GM21515 (cell line): ENCODE results near the gene ERRFI1.
"Not testable (repeated sequence)": the region's sequence is repeated elsewhere in the genome, so short reads cannot be mapped to it uniquely, and the experiment has no call there.

ENCODE experiments used
- ATAC-seq: cut with Tn5 transposase; IDR thresholded peaks from one replicate; pipeline ENCODE4 v1.9.1; 2021; ENCODE audit not compliant: unreplicated experiment

The ERRFI1 gene, protein sequence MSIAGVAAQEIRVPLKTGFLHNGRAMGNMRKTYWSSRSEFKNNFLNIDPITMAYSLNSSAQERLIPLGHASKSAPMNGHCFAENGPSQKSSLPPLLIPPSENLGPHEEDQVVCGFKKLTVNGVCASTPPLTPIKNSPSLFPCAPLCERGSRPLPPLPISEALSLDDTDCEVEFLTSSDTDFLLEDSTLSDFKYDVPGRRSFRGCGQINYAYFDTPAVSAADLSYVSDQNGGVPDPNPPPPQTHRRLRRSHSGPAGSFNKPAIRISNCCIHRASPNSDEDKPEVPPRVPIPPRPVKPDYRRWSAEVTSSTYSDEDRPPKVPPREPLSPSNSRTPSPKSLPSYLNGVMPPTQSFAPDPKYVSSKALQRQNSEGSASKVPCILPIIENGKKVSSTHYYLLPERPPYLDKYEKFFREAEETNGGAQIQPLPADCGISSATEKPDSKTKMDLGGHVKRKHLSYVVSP

DNA sequence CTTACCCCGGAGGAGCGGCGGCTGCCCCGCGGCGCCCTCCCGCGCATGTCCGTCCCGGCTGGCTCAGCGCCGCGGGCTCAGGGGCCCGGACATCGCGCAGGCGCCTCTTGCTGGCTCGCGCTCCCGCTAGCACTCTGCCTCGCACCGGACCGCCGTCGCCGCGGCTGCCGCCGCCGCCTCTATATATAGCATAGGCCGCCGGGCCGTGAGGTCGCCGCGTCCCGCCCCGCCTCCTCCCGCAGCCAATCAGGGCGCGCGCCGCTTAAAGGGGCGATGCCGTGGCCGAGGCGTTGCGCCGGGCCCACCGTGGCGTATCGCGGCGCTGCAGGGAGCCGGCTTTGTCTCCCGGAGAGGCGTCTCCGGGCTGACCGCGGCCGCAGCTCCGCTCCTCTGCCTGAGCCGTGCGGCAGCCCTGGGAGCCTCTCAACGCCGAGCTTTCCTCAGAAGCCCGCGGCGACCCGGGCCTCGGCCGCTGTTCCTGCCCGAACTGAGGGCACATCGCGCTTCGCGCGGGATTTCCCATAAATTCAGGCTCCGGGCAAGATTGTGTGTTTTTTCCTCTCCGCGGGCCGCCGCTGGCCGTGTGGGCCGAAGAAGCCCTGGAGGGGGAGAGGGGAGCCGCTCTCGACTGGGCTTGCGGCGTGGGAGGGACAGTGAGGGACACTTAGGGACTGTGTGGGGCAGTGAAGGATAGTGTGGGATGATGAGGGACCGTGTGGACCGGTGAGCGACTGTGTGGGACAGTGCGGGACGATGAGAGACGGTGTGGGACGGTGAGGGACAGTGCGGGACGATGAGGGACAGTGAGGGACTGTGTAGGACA is at the start of gene ERRFI1:
TSS of gene ERRFI1 (minus strand) at position 157 of the 823 bp plus-strand sequence. CDS start 10,690 bp downstream, outside the sequence.
- peak; percentile 87 for ATAC-seq

DNA sequence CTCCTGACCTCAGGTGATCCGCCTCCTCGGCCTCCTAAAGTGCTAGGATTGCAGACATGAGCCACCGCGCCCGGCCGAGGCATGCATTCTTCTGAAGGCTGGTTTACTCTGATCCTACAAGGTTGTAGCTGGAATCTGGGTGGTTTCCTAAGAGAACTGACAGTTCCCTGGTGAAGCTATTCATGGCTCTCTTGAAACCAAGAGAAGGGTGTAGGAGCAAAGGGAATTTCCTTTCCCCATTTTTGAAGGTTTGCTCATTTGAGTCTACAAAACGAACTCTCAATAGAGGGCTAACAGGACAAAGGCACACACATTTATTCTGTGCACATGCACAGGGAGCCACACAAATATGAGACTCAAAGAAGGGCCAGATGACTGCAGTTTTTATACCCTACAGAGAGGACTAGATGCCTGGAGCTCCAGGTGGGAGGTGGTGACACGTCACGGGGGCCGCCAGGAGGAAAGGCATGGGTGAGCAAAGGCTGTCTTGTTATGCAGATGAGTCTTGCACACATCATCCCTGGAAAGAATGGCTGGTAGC is 49.5 kb upstream of the ERRFI1 start:
- no peak for ATAC-seq

DNA sequence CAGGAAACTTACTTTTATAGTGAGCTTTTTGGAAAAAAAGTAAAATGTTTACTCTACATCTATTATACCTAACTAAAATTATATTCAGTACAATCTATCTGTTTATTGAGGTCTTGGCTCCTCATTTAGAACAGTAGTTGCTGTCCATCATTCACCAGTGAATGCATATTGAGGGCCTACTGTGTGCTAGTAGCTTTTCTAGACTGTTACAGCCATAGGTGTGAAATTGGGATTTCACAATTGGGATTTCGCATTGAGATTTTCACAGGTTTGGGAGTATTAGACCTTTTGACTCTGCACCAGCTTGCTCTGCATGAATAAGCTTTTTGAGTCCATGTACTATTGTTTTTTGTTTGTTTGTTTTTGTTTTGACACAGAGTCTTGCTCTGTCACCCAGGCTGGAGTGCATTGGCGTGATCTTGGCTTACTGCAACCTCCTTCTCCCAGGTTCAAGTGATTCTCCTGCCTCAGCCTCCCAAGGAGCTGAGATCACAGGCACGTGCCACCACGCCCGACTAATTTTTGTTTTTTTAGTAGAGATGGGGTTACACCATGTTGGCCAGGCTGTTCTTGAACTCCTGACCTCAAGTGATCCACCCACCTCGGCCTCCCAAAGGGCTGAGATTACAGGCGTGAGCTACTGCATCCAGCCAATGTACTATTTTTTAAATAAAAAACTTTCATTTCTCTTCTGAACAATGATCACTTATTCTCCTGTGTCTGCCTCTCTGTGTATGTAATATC is 47.2 kb upstream of the ERRFI1 start:
- ATAC-seq, result no peak

DNA sequence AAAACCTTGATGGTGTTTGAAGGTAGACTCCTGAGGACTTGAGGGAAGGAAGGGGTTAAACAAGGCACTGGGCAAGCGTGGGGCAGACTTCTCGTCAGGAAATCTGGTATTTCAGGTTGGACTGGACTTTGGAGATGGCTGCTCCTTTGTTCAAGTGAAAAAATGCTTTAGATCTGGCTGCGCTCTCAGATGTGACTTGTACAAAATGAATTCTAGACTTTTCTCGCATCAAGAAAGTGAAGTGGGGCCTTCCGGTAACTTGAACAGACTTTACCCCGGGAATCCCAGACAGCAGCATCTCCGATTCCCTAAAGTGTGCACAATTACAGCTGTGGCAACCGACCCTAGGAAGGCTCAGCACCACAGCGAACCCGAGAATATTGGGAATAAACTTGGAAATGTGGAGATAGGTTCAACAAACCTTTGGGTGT is 44.3 kb upstream of the ERRFI1 start:
- no peak for ATAC-seq

DNA sequence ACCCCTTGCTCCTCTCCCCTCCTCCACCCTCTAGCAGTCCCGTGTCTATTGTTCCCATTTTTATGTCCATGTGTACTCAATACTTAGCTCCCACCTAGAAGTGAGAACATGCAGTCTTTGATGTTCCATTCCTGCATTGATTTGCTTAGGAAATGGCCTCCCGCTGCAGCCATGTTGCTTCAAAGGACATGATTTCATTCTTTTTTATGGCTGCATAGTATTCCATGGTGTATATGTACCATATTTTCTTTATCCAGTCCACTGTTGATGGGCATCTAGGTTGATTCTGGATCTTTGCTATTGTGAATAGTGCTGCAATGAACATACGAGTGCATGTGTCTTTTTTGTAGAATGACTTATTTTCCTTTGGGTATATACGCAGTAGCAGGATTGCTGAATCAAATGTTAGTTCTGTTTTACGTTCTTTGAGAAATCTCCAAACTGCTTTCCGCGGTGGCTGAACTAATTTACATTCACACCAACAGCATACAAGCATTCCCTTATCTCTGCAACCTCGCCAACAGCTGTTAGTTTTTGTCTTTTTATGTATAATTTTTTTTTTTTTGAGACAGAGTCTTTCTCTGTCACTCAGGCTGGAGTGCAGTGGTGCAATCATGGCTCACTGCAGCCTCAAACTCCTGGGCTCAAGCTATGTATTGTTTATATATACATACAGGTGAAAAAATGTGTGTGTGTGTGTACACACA is 43.7 kb upstream of the ERRFI1 start:
- ATAC-seq, result not testable (repeated sequence)

DNA sequence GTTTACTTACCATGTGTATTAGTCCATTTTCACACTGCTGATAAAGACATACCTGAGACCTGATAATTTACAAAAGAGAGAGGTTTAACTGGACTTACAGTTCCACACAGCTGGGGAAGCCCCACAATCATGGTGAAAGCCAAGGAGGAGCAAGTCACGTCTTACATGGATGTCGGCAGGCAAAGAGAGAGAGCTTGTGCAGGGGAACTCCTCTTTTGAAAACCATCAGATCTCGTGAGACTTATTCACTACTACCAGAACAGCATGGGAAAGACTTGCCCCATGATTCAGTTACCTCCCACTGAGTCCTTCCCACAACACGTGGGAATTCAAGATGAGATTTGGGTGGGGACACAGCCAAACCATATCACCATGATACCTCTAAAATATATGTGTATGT is 39.3 kb upstream of the ERRFI1 start:
- no peak for ATAC-seq

DNA sequence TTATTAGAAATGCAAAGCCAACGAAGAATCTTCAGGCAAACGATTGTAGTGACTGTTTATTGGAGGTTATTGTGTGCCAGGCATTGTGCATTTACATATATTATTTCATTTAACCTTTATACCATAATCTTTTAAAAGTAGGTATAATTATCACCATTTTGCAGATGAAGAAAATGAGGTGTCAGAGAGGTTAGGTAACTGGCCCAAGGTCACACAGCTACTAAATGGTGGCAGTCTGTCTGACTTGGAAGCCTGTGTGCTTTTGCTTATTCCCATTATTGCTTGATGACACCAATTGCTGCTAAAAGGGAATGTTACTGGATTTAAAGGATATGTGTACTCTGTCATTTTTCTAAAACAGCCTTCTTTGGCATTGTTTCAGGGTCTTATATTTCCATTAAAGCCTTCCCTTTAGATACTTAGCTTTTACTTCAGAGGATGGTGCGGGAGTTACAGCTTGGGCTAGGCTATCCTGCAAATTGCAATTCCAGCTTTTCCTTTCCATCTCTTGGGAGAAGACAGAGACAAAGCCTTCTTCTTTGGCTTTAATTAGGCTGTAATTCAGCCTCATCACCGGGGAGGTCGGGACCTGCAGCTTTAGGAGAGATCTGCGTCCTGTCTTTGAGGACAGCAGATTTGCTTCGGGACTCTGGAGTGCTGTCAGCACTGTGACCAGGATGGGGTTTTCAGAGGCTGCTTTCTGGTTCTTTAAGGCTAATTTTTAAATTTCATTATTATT is 37.4 kb upstream of the ERRFI1 start:
- ATAC-seq, result no peak

DNA sequence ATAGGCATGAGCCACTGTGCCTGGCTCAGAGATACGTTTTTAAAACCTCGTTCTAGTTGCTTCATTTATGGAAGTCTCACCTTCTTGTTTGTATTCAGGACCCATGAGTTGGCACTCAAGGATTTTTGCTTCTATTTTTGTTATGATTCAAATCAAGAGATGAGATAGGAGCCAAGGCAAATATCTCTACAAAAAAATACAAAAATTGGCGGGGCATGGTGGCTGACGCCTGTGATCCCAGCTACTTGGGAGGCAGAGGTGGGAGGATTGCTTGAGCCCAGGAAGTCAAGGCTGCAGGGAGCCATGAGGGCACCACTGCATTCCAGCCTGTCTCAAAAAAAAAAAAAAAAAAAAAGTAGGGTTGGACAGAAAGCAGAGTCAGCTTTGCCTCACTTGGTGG is 36.8 kb upstream of the ERRFI1 start:
- ATAC-seq, result no peak

DNA sequence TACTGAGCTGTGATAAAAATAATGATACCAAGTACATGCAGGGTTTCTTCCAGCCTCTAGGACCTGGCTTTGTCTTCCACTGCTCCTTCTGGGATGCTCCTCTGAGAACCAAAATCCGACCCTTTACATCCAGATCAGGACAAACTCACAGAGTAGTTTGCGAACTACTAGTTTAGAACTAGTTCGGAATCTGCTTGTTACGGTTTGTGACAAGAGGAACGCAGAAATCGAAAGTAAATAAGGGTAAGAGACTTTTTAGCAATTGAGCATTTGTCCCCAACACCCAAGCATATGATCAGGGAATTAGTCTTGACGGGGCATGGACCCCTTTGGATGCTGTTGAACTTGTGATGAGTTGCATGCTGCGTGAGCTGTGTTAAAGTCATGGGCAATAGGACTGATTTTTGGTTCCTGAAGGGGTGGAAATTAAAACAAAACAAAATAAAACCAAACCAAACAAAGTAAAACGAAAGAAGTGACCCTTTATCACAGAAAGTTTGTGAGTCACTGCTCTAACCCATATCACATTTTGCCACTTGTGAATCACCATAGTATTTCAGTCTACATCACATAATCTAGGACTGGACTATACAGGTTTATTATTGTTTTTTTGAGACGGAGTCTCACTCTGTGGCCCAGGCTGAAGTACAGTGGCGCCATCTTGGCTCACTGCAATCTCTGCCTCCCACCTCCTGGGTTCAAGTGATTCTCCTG is 35.7 kb upstream of the ERRFI1 start:
- ATAC-seq, result no peak

DNA sequence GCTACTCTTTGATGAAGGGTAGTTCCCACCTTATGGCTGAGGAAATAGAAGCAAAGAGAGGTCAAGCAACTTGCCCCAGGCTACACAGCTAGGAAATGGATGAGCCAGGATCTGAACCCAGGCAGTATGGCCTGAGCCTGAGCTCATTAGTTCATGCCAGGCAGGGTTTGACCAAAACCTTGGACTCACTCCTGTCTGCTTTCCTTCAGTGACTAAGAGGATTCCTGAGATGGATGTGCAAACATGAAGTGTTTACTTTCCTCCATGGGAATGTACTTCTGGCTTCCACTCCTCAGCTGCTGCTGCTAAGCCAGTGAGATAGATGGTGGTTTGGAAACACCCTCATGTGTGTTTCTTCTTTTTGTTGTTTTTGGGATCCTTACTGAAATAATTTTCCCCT is 35.1 kb upstream of the ERRFI1 start:
- ATAC-seq, result no peak

DNA sequence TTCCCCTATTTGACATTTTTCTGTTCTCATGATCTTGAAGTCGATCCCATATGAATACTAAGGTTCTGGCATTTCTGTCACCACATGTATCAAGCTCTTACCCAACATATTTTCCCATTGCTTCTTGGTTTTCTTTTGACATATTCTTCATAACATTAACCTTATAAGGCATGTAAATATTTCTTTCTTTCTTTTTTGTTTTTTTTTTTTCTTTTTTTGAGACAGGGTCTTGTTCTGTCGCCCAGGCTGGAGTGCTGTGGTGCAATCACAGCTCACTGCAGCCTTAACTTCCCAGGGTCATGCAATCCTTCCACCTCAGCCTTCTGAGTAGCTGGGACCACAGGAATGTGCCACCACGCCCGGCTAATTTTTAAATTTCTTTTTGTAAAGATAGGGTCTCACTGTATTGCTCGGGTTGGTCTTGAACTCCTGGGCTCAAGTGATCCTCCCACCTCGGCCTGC is 33.1 kb upstream of the ERRFI1 start:
- ATAC-seq, result no peak

DNA sequence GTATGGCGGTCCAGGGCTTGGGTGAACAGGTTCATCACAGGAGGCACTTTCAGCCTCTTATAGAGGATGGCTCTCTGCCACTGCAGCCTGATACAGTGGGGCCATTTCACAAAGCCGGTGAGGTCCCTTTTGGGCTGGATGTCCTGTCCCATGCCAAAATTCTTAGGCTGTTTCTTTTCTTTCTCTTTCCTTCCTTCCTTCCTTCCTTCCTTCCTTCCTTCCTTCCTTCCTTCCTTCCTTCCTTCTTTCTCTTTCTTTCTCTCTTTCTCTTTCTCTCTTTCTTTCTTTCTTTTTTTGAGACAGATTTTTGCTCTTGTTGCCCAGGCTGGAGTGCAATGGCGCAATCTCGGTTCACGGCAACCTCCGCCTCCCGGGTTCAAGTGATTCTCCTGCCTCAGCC is 31.7 kb upstream of the ERRFI1 start:
- ATAC-seq, result not testable (repeated sequence)

DNA sequence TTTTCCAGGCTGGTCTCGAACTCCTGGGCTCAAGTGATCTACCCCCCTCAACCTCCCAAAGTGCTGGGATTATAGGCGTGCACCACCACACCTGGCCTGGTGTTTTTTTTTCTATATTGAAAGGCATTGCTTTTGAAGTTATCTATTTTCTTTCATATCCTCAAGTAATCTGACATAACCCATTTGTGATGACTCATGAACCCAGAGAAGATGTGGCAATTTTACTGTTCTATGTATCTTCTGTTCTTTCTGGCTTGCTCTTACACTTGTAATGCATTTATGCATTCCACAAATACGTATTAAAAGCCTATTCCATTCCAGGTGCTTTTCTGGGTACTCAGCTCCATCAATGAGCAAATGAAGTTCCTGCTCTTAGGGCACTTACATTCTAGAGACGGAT is 29.9 kb upstream of the ERRFI1 start:
- ATAC-seq, result no peak

DNA sequence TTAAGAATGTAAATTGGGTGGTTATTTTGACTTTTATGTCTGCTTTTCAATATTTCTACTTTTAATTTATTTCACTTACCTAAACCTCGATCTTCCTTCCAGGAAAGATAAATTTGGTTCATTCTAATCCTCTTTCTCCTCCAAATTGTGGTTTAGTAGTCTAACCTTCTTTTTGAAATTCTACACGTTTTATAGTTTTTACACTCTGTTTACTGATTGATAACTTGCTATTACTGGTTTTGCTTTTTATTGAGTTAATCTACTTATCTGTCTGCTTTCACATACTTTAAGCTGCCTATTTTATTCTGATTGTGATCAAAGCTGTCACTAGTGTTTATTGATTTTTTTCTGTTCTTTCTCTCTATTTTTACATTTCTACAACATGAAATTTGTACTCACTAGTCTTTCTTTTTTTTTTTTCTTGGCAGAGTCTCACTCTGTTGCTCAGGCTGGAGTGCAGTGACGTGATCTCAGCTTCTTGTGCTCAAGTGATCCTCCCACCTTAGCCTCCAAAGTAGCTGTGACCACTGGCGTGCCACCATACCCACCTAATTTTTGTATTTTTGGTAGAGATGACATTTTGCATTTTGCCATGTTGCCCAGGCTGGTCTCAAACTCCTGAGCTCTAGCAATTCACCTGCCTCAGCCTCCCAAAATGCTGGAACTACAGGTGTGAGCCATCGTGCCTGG is 27.9 kb upstream of the ERRFI1 start:
- ATAC-seq, result no peak

DNA sequence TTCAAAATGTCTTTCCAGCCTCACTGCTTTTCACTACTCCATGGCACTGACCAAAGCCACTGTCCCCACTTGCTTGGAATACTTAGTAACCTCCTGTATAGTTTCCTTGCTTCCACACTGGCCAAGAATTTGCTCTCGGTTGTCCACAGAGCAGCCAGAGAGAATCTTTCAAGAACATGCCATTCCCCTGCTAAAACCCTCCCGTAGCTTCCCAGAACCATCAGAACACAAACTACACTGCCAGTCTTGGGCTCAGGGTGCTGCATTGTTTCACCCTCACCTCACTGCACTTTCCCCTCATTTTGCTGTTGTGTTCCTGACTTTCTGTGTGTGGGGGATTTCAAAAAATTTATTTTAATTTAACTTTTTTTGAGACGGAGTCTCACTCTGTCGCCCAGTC is 25.5 kb upstream of the ERRFI1 start:
- ATAC-seq, result no peak

DNA sequence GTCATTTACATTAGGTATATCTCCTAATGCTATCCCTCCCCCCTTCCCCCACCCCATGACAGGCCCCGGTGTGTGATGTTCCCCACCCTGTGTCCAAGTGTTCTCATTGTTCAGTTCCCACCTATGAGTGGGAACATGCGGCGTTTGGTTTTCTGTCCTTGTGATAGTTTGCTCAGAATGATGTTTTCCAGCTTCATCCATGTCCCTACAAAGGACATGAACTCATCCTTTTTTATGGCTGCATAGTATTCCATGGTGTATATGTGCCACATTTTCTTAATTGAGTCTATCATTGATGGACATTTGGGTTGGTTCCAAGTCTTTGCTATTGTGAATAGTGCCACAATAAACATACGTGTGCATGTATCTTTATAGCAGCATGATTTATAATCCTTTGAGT is 23.1 kb upstream of the ERRFI1 start:
- not testable (repeated sequence) for ATAC-seq

DNA sequence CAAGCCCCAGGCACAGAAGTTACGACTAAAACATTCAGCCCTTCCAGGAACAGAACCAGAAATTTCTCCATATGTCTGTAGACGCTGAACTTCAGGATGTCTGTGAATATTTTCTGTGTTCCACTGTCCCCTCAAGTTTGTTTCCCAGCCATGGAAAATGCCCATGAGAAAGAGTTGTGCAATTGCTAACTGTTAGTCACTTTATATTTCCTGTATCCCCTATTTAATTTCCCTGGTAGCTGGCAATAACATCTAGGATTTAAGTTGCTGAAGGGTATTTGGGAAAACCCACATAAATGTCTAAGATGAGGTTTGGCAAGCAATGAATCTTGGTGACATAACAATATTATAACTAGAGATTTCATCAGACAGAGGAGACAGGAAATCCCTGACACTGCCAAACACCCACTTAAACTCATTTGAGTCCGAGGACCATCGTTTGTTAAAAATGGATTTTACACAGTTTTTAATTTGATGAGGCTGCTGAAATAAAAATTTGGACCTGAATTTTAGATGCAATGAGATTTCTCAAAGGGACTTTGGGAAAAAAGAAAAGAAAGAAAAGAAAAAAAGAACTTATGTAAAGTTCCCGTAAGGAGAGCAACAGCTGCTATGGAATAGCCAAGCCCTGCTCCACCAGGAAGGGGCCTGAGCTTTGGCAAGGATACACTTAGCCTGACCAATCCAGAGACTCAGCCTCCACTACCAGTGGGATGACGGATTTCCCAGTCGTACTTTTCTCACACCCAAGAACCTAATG is 21.8 kb upstream of the ERRFI1 start:
- no peak for ATAC-seq

DNA sequence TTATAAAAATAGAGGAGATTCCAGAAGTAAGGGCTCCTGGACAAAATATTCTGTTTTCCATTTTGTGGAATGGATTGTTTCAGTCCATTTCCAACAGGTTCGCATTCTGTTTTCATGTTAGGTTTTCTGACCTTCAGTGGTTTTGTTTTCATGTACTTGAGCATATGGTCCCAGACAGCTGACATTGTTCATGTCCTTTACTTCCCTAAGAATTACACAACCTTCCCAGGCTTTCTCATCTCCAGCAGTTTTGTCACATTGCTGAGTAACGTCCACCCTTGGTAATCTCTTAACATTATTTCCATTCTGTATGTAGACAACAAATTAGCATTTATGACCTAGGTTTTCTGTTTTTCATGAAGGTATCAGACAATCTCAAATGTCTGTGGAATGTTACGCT is 21.0 kb upstream of the ERRFI1 start:
- no peak for ATAC-seq
